ENCODE results near the gene RDH5.

DNA sequence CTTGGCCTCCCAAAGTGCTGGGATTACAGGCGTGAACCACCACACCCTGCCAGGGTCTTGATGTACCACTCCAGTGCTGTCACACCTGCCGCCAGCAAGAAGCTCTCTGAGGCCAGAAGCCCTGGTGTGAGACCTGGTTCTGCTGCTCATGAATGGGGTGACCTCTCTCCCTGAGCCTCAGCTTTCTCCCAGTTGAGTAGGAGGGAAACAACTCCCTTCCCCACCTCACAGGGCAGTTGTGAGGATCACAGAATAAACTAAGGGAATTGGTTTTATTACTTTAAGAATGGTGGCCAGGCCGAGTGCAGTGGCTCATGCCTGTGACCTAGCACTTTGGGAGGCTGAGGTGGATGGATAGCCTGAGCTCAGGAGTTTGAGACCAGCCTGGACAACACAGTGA, 14.4 kb downstream of the RDH5 start:
- TF ChIP-seq, protein P1, sequence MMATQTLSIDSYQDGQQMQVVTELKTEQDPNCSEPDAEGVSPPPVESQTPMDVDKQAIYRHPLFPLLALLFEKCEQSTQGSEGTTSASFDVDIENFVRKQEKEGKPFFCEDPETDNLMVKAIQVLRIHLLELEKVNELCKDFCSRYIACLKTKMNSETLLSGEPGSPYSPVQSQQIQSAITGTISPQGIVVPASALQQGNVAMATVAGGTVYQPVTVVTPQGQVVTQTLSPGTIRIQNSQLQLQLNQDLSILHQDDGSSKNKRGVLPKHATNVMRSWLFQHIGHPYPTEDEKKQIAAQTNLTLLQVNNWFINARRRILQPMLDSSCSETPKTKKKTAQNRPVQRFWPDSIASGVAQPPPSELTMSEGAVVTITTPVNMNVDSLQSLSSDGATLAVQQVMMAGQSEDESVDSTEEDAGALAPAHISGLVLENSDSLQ (IDR thresholded peaks at IDR 0.05), result no peak
- TF ChIP-seq ARNT (IDR thresholded peaks at IDR 0.05), result no peak
- no peak for TF ChIP-seq FOXK2 (IDR thresholded peaks at IDR 0.05)
- TF ChIP-seq FOXM1 (IDR thresholded peaks at IDR 0.05; ENCODE audit: borderline replicate concordance), result no peak

All from HEK293T (cell line).